ENCODE measurements around the gene LUZP1.

GRCh38 chr1:23123528-23123927, 45.1 kb downstream of the LUZP1 start:
- TF ChIP-seq CTCF (IDR thresholded peaks at IDR 0.05) (no peak), POLR2AphosphoS5 (IDR thresholded peaks at IDR 0.05) (no peak), EP300 (IDR thresholded peaks at IDR 0.05) (no peak), POLR2A (IDR thresholded peaks at IDR 0.05) (no peak)

Measured in gastroesophageal sphincter (tissue), 3 donors.